Neural cell (in vitro differentiated cells): Measurements from ENCODE around the gene VGF. TPM values are rescaled to one million over a fixed set of nuclear protein-coding genes. Genes with fewer than 3 reads are reported as not detected.
"Not testable (repeated sequence)": the region's sequence is repeated elsewhere in the genome, so short reads cannot be mapped to it uniquely, and the experiment has no call there.

ENCODE experiments used
- H2AFZ ChIP-seq: fragments of 200-600, 300-800 bp; sonication (generic), shearing (Covaris generic); 2 replicates; pipeline ENCODE4 v1.6.0; 2014; ENCODE audit warnings: low read depth, mild to moderate bottlenecking, antibody characterized with exemption, low read length, moderate library complexity
- H3F3A ChIP-seq: fragments of 200-600 bp; shearing (Covaris generic); 2 replicates; pipeline ENCODE4 v1.6.1; 2016; ENCODE audit warnings: mild to moderate bottlenecking, moderate library complexity, mixed read lengths, antibody characterized with exemption, low read length; ENCODE audit not compliant: insufficient read depth, poor library complexity, severe bottlenecking
- H3K27ac ChIP-seq: fragments of 200-600, 300-800 bp; sonication (generic), shearing (Covaris generic); 2 replicates; pipeline ENCODE4 v1.5.1; 2014; ENCODE audit warnings: mild to moderate bottlenecking, low read length, moderate library complexity
- H3K27me3 ChIP-seq: fragments of 300-800, 200-600 bp; sonication (generic), shearing (Covaris generic); 2 replicates; pipeline ENCODE4 v1.6.0; 2014; ENCODE audit warnings: mild to moderate bottlenecking, low read depth, low read length, moderate library complexity; ENCODE audit not compliant: insufficient read depth
- H3K36me3 ChIP-seq: fragments of 300-800, 200-600 bp; sonication (generic), shearing (Covaris generic); 2 replicates; pipeline ENCODE4 v1.5.1; 2014; ENCODE audit warnings: mild to moderate bottlenecking, antibody characterized with exemption, low read length, moderate library complexity; ENCODE audit not compliant: insufficient read depth
- H3K4me2 ChIP-seq: fragments of 300-800, 200-600 bp; sonication (generic), shearing (Covaris generic); 2 replicates; pipeline ENCODE4 v1.6.0; 2014; ENCODE audit warnings: mild to moderate bottlenecking, low read length
- H3K4me3 ChIP-seq: fragments of 300-800, 200-600 bp; sonication (generic), shearing (Covaris generic); 2 replicates; pipeline ENCODE4 v1.5.1; 2014; ENCODE audit warnings: mild to moderate bottlenecking, low read length, moderate library complexity
- H3K79me2 ChIP-seq: fragments of 200-600 bp; shearing (Covaris generic); replicated peaks from 2 replicates; pipeline ENCODE4 v1.6.0; 2014; ENCODE audit warnings: mild to moderate bottlenecking, low read length, moderate library complexity; ENCODE audit not compliant: insufficient read depth
- H3K9ac ChIP-seq: fragments of 300-800, 200-600 bp; sonication (generic), shearing (Covaris generic); 2 replicates; pipeline ENCODE4 v1.6.1; 2016; ENCODE audit warnings: mild to moderate bottlenecking, low read length, mixed read lengths
- H3K9me2 ChIP-seq: fragments of 200-600 bp; shearing (Covaris generic); 2 replicates; pipeline ENCODE4 v1.6.1; 2016; ENCODE audit warnings: mild to moderate bottlenecking, low read length, mixed read lengths; ENCODE audit not compliant: insufficient read depth
- H3K9me3 ChIP-seq: fragments of 200-600, 300-800 bp; sonication (generic), shearing (Covaris generic); 2 replicates; pipeline ENCODE4 v1.6.1; 2016; ENCODE audit warnings: mild to moderate bottlenecking, mixed run types, low read length, moderate library complexity, mixed read lengths
- H4K20me1 ChIP-seq: fragments of 200-600 bp; shearing (Covaris generic); 2 replicates; pipeline ENCODE4 v1.6.1; 2016; ENCODE audit warnings: mild to moderate bottlenecking, mixed run types; ENCODE audit not compliant: insufficient read depth
- CTCF ChIP-seq: fragments of 450-650 bp; IDR thresholded peaks from 2 replicates; pipeline ENCODE4 v1.5.1; 2014; ENCODE audit warnings: antibody characterized with exemption, mild to moderate bottlenecking, moderate library complexity; ENCODE audit not compliant: poor library complexity, severe bottlenecking
- EP300 ChIP-seq: fragments of 450-650 bp; conservative IDR thresholded peaks from 2 replicates; pipeline ENCODE4 v1.6.1; 2014; ENCODE audit warnings: antibody characterized with exemption, mild to moderate bottlenecking, moderate library complexity; ENCODE audit not compliant: poor library complexity, severe bottlenecking
- EZH2 ChIP-seq: fragments of 200-600, 300-800 bp; shearing (Covaris generic), sonication (generic); IDR thresholded peaks from 2 replicates; pipeline ENCODE4 v1.6.1; 2014; ENCODE audit warnings: antibody characterized with exemption, low read length, borderline replicate concordance, mild to moderate bottlenecking; ENCODE audit not compliant: insufficient read depth, poor library complexity, severe bottlenecking
- MXI1 ChIP-seq: fragments of 450-650 bp; conservative IDR thresholded peaks from 2 replicates; pipeline ENCODE4 v1.6.1; 2014; ENCODE audit warnings: antibody characterized with exemption, mild to moderate bottlenecking; ENCODE audit not compliant: poor library complexity, severe bottlenecking
- POLR2AphosphoS5 ChIP-seq: IDR thresholded peaks from 2 replicates; pipeline ENCODE4 v1.6.1; 2012
- RAD21 ChIP-seq: fragments of 450-650 bp; conservative IDR thresholded peaks from 2 replicates; pipeline ENCODE4 v1.6.1; 2014; ENCODE audit warnings: antibody characterized with exemption, mild to moderate bottlenecking, moderate library complexity
- SMC3 ChIP-seq: fragments of 450-650 bp; conservative IDR thresholded peaks from 2 replicates; pipeline ENCODE4 v1.6.1; 2014; ENCODE audit warnings: antibody characterized with exemption, mild to moderate bottlenecking, moderate library complexity; ENCODE audit not compliant: poor library complexity
- TAF1 ChIP-seq: IDR thresholded peaks from 2 replicates; pipeline ENCODE4 v1.6.1; 2012; ENCODE audit warnings: low read depth
- polyA plus RNA-seq: library from polyadenylated mRNA; depleted of rRNA; stranded (reverse); fragments of >200 nt; gene quantifications from 2 replicates; pipeline ENCODE4 v1.2.3, GENCODE V29; 2014
- TF ChIP-seq, protein P1 (sequence below): IDR thresholded peaks from 2 replicates; pipeline ENCODE4 v1.6.1; 2012; ENCODE audit warnings: borderline replicate concordance

Gene VGF
- polyA plus RNA-seq, 1 donor from 2014 or later, result 39.3 TPM

GRCh38 chr7:101200504-101200861 lies 35.1 kb upstream of the VGF start:
- TF ChIP-seq, protein P1, sequence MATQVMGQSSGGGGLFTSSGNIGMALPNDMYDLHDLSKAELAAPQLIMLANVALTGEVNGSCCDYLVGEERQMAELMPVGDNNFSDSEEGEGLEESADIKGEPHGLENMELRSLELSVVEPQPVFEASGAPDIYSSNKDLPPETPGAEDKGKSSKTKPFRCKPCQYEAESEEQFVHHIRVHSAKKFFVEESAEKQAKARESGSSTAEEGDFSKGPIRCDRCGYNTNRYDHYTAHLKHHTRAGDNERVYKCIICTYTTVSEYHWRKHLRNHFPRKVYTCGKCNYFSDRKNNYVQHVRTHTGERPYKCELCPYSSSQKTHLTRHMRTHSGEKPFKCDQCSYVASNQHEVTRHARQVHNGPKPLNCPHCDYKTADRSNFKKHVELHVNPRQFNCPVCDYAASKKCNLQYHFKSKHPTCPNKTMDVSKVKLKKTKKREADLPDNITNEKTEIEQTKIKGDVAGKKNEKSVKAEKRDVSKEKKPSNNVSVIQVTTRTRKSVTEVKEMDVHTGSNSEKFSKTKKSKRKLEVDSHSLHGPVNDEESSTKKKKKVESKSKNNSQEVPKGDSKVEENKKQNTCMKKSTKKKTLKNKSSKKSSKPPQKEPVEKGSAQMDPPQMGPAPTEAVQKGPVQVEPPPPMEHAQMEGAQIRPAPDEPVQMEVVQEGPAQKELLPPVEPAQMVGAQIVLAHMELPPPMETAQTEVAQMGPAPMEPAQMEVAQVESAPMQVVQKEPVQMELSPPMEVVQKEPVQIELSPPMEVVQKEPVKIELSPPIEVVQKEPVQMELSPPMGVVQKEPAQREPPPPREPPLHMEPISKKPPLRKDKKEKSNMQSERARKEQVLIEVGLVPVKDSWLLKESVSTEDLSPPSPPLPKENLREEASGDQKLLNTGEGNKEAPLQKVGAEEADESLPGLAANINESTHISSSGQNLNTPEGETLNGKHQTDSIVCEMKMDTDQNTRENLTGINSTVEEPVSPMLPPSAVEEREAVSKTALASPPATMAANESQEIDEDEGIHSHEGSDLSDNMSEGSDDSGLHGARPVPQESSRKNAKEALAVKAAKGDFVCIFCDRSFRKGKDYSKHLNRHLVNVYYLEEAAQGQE, result no peak
- TF ChIP-seq MXI1, result no peak
- TF ChIP-seq TAF1, result no peak
- TF ChIP-seq POLR2AphosphoS5, result no peak
- no peak for TF ChIP-seq EZH2
- TF ChIP-seq RAD21, result no peak
- TF ChIP-seq EP300, result no peak
- TF ChIP-seq CTCF, result no peak
- no peak for TF ChIP-seq SMC3
- no peaks in the 10 kb centered on the region for H4K20me1 ChIP-seq
- no peak overlapping the region for H3K4me2 ChIP-seq
- no peak overlapping the region for H3K4me3 ChIP-seq
- no peaks in the 10 kb centered on the region for H3F3A ChIP-seq
- no peaks in the 10 kb centered on the region for H3K36me3 ChIP-seq
- H3K9me3 ChIP-seq, result no peaks in the 10 kb centered on the region
- no peak overlapping the region for H3K27ac ChIP-seq
- H3K27me3 ChIP-seq, result peaks cover 31% of the 10 kb centered on the region
- H3K9ac ChIP-seq, result no peak overlapping the region
- no peaks in the 10 kb centered on the region for H3K79me2 ChIP-seq
- H3K9me2 ChIP-seq, result no peaks in the 10 kb centered on the region
- H2AFZ ChIP-seq, result no peak overlapping the region

GRCh38 chr7:101199522-101199921 lies 34.2 kb upstream of the VGF start:
- H3K79me2 ChIP-seq, H3K27ac ChIP-seq, H3K9ac ChIP-seq, H4K20me1 ChIP-seq, H2AFZ ChIP-seq, H3K9me3 ChIP-seq, H3F3A ChIP-seq, H3K4me3 ChIP-seq, H3K36me3 ChIP-seq, H3K9me2 ChIP-seq, H3K4me2 ChIP-seq: not testable (repeated sequence)
- H3K27me3 ChIP-seq, result peaks cover 31% of the 10 kb centered on the region

DNA sequence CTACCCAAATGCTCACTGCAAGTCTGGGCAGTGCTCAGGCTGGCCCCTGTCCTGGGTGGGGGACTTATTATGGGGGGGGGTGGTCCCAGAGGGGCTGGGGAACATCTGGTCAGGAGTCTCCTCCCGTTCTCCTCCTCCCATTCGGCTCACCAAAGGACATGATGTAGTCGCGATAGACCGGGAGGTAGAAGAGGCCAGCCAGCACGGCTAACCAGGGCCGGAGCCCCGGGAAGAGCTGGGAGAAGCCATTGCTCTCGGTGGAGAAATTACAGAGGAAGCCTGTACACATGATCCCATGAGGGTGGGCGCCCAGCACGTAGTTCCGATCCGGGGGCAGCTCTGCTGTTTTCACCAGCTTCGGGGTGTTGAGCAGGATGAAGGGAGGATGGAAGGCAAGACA lies 33.1 kb upstream of the VGF start:
- TF ChIP-seq EP300 (no peak), POLR2AphosphoS5 (no peak), TAF1 (no peak), CTCF (no peak), RAD21 (no peak)
- Histone ChIP-seq H3F3A (no peaks in the 10 kb centered on the region), H3K4me3 (no peak overlapping the region), H2AFZ (no peak overlapping the region), H3K27ac (no peak overlapping the region), H3K9me3 (no peaks in the 10 kb centered on the region), H3K79me2 (no peaks in the 10 kb centered on the region), H3K4me2 (no peak overlapping the region), H3K9me2 (no peaks in the 10 kb centered on the region), H3K36me3 (no peaks in the 10 kb centered on the region), H3K9ac (no peak overlapping the region), H4K20me1 (no peaks in the 10 kb centered on the region), H3K27me3 (peaks cover 31% of the 10 kb centered on the region)
